ENCODE results near the gene DENND2A.
"Not testable (repeated sequence)": the region's sequence is repeated elsewhere in the genome, so short reads cannot be mapped to it uniquely, and the experiment has no call there.

DENND2A gene

GRCh38 chr7:140678081-140678815 is 37.6 kb upstream of the DENND2A start:
- Histone ChIP-seq H3K36me3 (ENCODE audit: control insufficient read depth, low read length) (peaks cover 78% of the 10 kb centered on the region), H3F3A (ENCODE audit: control insufficient read depth, insufficient read depth) (peaks cover 31% of the 10 kb centered on the region), H3K27me3 (ENCODE audit: control insufficient read depth, low read length) (no peaks in the 10 kb centered on the region), H3K9me3 (ENCODE audit: control insufficient read depth, insufficient read depth, low read length) (no peaks in the 10 kb centered on the region), H3K4me2 (ENCODE audit: low read length) (peak overlapping the region; percentile 90), H3K9me2 (replicated peaks; ENCODE audit: control insufficient read depth, low read length) (no peaks in the 10 kb centered on the region), H3K79me2 (ENCODE audit: control insufficient read depth, low read length) (peaks cover 68% of the 10 kb centered on the region), H3K4me1 (ENCODE audit: control insufficient read depth, low read length) (peaks cover 49% of the 10 kb centered on the region), H3K4me3 (ENCODE audit: low read length) (peak overlapping the region; percentile 81), H3K27ac (ENCODE audit: low read depth, low read length) (peak overlapping the region; percentile 94; the same call in 1 of the 2 replicates), H4K20me1 (ENCODE audit: control insufficient read depth, insufficient read depth, low read depth, low read length) (no peaks in the 10 kb centered on the region)
- TF ChIP-seq CTCF (IDR thresholded peaks at IDR 0.05; ENCODE audit: low read depth, low read length, poor library complexity, severe bottlenecking): no peak
- no peak for TF ChIP-seq EZH2phosphoT487 (IDR thresholded peaks at IDR 0.05; ENCODE audit: borderline replicate concordance, low read length)

- Histone ChIP-seq H3K36me3 (ENCODE audit: control insufficient read depth, low read length) (peaks cover 72% of the 10 kb centered on the region), H4K20me1 (ENCODE audit: control insufficient read depth, insufficient read depth, low read depth, low read length) (no peaks in the 10 kb centered on the region), H3K27ac (ENCODE audit: low read depth, low read length) (peak overlapping the region; percentile 94), H3K4me1 (ENCODE audit: control insufficient read depth, low read length) (peaks cover 50% of the 10 kb centered on the region), H3K27me3 (ENCODE audit: control insufficient read depth, low read length) (no peaks in the 10 kb centered on the region), H3K4me3 (ENCODE audit: low read length) (peak overlapping the region; percentile 81), H3K79me2 (ENCODE audit: control insufficient read depth, low read length) (peaks cover 71% of the 10 kb centered on the region), H3K9me2 (replicated peaks; ENCODE audit: control insufficient read depth, low read length) (no peaks in the 10 kb centered on the region), H3K9me3 (ENCODE audit: control insufficient read depth, insufficient read depth, low read length) (no peaks in the 10 kb centered on the region), H3F3A (ENCODE audit: control insufficient read depth, insufficient read depth) (peaks cover 31% of the 10 kb centered on the region), H3K4me2 (ENCODE audit: low read length) (peak overlapping the region; percentile 90)
- TF ChIP-seq EZH2phosphoT487 (IDR thresholded peaks at IDR 0.05; ENCODE audit: borderline replicate concordance, low read length) (no peak), CTCF (IDR thresholded peaks at IDR 0.05; ENCODE audit: low read depth, low read length, poor library complexity, severe bottlenecking) (no peak)
Measured at GRCh38 chr7:140677496-140677895, 36.9 kb upstream of the DENND2A start.

- not testable (repeated sequence) for H3K27me3 ChIP-seq (ENCODE audit: control insufficient read depth, low read length); H3K9me3 ChIP-seq (ENCODE audit: control insufficient read depth, insufficient read depth, low read length); H4K20me1 ChIP-seq (ENCODE audit: control insufficient read depth, insufficient read depth, low read depth, low read length); H3K9me2 ChIP-seq (replicated peaks; ENCODE audit: control insufficient read depth, low read length)
- Histone ChIP-seq H3K4me3 (ENCODE audit: low read length) (peak overlapping the region; percentile 81), H3F3A (ENCODE audit: control insufficient read depth, insufficient read depth) (peaks cover 31% of the 10 kb centered on the region), H3K79me2 (ENCODE audit: control insufficient read depth, low read length) (peaks cover 68% of the 10 kb centered on the region), H3K4me1 (ENCODE audit: control insufficient read depth, low read length) (peaks cover 55% of the 10 kb centered on the region), H3K36me3 (ENCODE audit: control insufficient read depth, low read length) (peaks cover 68% of the 10 kb centered on the region), H3K27ac (ENCODE audit: low read depth, low read length) (peak overlapping the region; percentile 94), H3K4me2 (ENCODE audit: low read length) (peak overlapping the region; percentile 90)
Measured at GRCh38 chr7:140676956-140677355, 36.3 kb upstream of the DENND2A start.

- Histone ChIP-seq H3K9me2 (replicated peaks; ENCODE audit: control insufficient read depth, low read length) (no peaks in the 10 kb centered on the region), H3K27ac (ENCODE audit: low read depth, low read length) (peak overlapping the region; percentile 94), H3F3A (ENCODE audit: control insufficient read depth, insufficient read depth) (peaks cover 31% of the 10 kb centered on the region), H3K4me3 (ENCODE audit: low read length) (peak overlapping the region; percentile 81), H4K20me1 (ENCODE audit: control insufficient read depth, insufficient read depth, low read depth, low read length) (no peaks in the 10 kb centered on the region), H3K4me1 (ENCODE audit: control insufficient read depth, low read length) (peaks cover 58% of the 10 kb centered on the region), H3K79me2 (ENCODE audit: control insufficient read depth, low read length) (peaks cover 67% of the 10 kb centered on the region), H3K9me3 (ENCODE audit: control insufficient read depth, insufficient read depth, low read length) (no peaks in the 10 kb centered on the region), H3K36me3 (ENCODE audit: control insufficient read depth, low read length) (peaks cover 62% of the 10 kb centered on the region), H3K4me2 (ENCODE audit: low read length) (peak overlapping the region; percentile 90), H3K27me3 (ENCODE audit: control insufficient read depth, low read length) (no peaks in the 10 kb centered on the region)
- no peak for TF ChIP-seq CTCF (IDR thresholded peaks at IDR 0.05; ENCODE audit: low read depth, low read length, poor library complexity, severe bottlenecking)
- TF ChIP-seq EZH2phosphoT487 (IDR thresholded peaks at IDR 0.05; ENCODE audit: borderline replicate concordance, low read length): no peak
Measured at GRCh38 chr7:140676306-140676705, 35.7 kb upstream of the DENND2A start.

Data from DOHH2 (cell line).